Neural cell (in vitro differentiated cells): ENCODE measurements around the gene GRIA3. TPM values are rescaled to one million over a fixed set of nuclear protein-coding genes. Genes with fewer than 3 reads are reported as not detected.

Source experiments
- H2AFZ ChIP-seq: fragments of 200-600, 300-800 bp; sonication (generic), shearing (Covaris generic); 2 replicates; pipeline ENCODE4 v1.6.0; 2014; ENCODE audit warnings: low read depth, mild to moderate bottlenecking, antibody characterized with exemption, low read length, moderate library complexity
- H3F3A ChIP-seq: fragments of 200-600 bp; shearing (Covaris generic); 2 replicates; pipeline ENCODE4 v1.6.1; 2016; ENCODE audit warnings: mild to moderate bottlenecking, moderate library complexity, mixed read lengths, antibody characterized with exemption, low read length; ENCODE audit not compliant: insufficient read depth, poor library complexity, severe bottlenecking
- H3K27ac ChIP-seq: fragments of 200-600, 300-800 bp; sonication (generic), shearing (Covaris generic); 2 replicates; pipeline ENCODE4 v1.5.1; 2014; ENCODE audit warnings: mild to moderate bottlenecking, low read length, moderate library complexity
- H3K27me3 ChIP-seq: fragments of 300-800, 200-600 bp; sonication (generic), shearing (Covaris generic); 2 replicates; pipeline ENCODE4 v1.6.0; 2014; ENCODE audit warnings: mild to moderate bottlenecking, low read depth, low read length, moderate library complexity; ENCODE audit not compliant: insufficient read depth
- H3K36me3 ChIP-seq: fragments of 300-800, 200-600 bp; sonication (generic), shearing (Covaris generic); 2 replicates; pipeline ENCODE4 v1.5.1; 2014; ENCODE audit warnings: mild to moderate bottlenecking, antibody characterized with exemption, low read length, moderate library complexity; ENCODE audit not compliant: insufficient read depth
- H3K4me2 ChIP-seq: fragments of 300-800, 200-600 bp; sonication (generic), shearing (Covaris generic); 2 replicates; pipeline ENCODE4 v1.6.0; 2014; ENCODE audit warnings: mild to moderate bottlenecking, low read length
- H3K4me3 ChIP-seq: fragments of 300-800, 200-600 bp; sonication (generic), shearing (Covaris generic); 2 replicates; pipeline ENCODE4 v1.5.1; 2014; ENCODE audit warnings: mild to moderate bottlenecking, low read length, moderate library complexity
- H3K79me2 ChIP-seq: fragments of 200-600 bp; shearing (Covaris generic); replicated peaks from 2 replicates; pipeline ENCODE4 v1.6.0; 2014; ENCODE audit warnings: mild to moderate bottlenecking, low read length, moderate library complexity; ENCODE audit not compliant: insufficient read depth
- H3K9ac ChIP-seq: fragments of 300-800, 200-600 bp; sonication (generic), shearing (Covaris generic); 2 replicates; pipeline ENCODE4 v1.6.1; 2016; ENCODE audit warnings: mild to moderate bottlenecking, low read length, mixed read lengths
- H3K9me2 ChIP-seq: fragments of 200-600 bp; shearing (Covaris generic); 2 replicates; pipeline ENCODE4 v1.6.1; 2016; ENCODE audit warnings: mild to moderate bottlenecking, low read length, mixed read lengths; ENCODE audit not compliant: insufficient read depth
- H3K9me3 ChIP-seq: fragments of 200-600, 300-800 bp; sonication (generic), shearing (Covaris generic); 2 replicates; pipeline ENCODE4 v1.6.1; 2016; ENCODE audit warnings: mild to moderate bottlenecking, mixed run types, low read length, moderate library complexity, mixed read lengths
- H4K20me1 ChIP-seq: fragments of 200-600 bp; shearing (Covaris generic); 2 replicates; pipeline ENCODE4 v1.6.1; 2016; ENCODE audit warnings: mild to moderate bottlenecking, mixed run types; ENCODE audit not compliant: insufficient read depth
- EP300 ChIP-seq: fragments of 450-650 bp; conservative IDR thresholded peaks from 2 replicates; pipeline ENCODE4 v1.6.1; 2014; ENCODE audit warnings: antibody characterized with exemption, mild to moderate bottlenecking, moderate library complexity; ENCODE audit not compliant: poor library complexity, severe bottlenecking
- EZH2 ChIP-seq: fragments of 200-600, 300-800 bp; shearing (Covaris generic), sonication (generic); IDR thresholded peaks from 2 replicates; pipeline ENCODE4 v1.6.1; 2014; ENCODE audit warnings: antibody characterized with exemption, low read length, borderline replicate concordance, mild to moderate bottlenecking; ENCODE audit not compliant: insufficient read depth, poor library complexity, severe bottlenecking
- MXI1 ChIP-seq: fragments of 450-650 bp; conservative IDR thresholded peaks from 2 replicates; pipeline ENCODE4 v1.6.1; 2014; ENCODE audit warnings: antibody characterized with exemption, mild to moderate bottlenecking; ENCODE audit not compliant: poor library complexity, severe bottlenecking
- POLR2AphosphoS5 ChIP-seq: IDR thresholded peaks from 2 replicates; pipeline ENCODE4 v1.6.1; 2012
- RAD21 ChIP-seq: fragments of 450-650 bp; conservative IDR thresholded peaks from 2 replicates; pipeline ENCODE4 v1.6.1; 2014; ENCODE audit warnings: antibody characterized with exemption, mild to moderate bottlenecking, moderate library complexity
- SMC3 ChIP-seq: fragments of 450-650 bp; conservative IDR thresholded peaks from 2 replicates; pipeline ENCODE4 v1.6.1; 2014; ENCODE audit warnings: antibody characterized with exemption, mild to moderate bottlenecking, moderate library complexity; ENCODE audit not compliant: poor library complexity
- TAF1 ChIP-seq: IDR thresholded peaks from 2 replicates; pipeline ENCODE4 v1.6.1; 2012; ENCODE audit warnings: low read depth
- polyA plus RNA-seq: library from polyadenylated mRNA; depleted of rRNA; stranded (reverse); fragments of >200 nt; gene quantifications from 2 replicates; pipeline ENCODE4 v1.2.3, GENCODE V29; 2014
- TF ChIP-seq, protein P1 (sequence below): IDR thresholded peaks from 2 replicates; pipeline ENCODE4 v1.6.1; 2012; ENCODE audit warnings: borderline replicate concordance
- TF ChIP-seq, protein P2 (sequence below): fragments of 450-650 bp; IDR thresholded peaks from 2 replicates; pipeline ENCODE4 v1.5.1; 2014; ENCODE audit warnings: antibody characterized with exemption, mild to moderate bottlenecking, moderate library complexity; ENCODE audit not compliant: poor library complexity, severe bottlenecking

GRIA3 gene
- polyA plus RNA-seq, 1 donor from 2014 or later: 7.8 TPM

DNA sequence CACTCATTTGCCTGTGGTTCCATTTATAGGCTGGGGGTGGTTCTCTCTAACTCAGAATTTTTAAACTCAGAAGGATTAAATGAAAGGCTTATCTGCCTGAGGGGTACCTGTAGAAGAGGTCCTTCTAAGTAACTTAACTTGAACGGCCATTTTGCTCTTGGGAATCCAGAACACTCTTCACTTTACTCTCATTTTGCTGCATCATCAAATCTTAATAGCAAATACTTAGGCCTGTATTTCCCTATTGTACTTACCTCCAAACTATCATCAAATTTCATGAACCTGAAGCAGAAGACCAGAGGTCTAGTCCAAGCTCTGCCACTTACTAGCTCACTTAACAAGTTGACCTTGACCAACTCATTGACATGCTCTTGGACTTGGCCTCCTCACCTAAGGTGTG, 70.4 kb downstream of the GRIA3 start:
- H3K79me2 ChIP-seq: no peaks in the 10 kb centered on the region
- no peaks in the 10 kb centered on the region for H3K36me3 ChIP-seq
- no peaks in the 10 kb centered on the region for H3K9me3 ChIP-seq
- H2AFZ ChIP-seq: no peak overlapping the region
- no peaks in the 10 kb centered on the region for H3F3A ChIP-seq
- H3K27ac ChIP-seq: no peak overlapping the region
- no peak overlapping the region for H3K4me2 ChIP-seq
- no peak overlapping the region for H3K9ac ChIP-seq
- no peaks in the 10 kb centered on the region for H3K27me3 ChIP-seq
- H3K9me2 ChIP-seq: no peaks in the 10 kb centered on the region
- TF ChIP-seq SMC3: no peak
- no peaks in the 10 kb centered on the region for H4K20me1 ChIP-seq
- no peak overlapping the region for H3K4me3 ChIP-seq

DNA sequence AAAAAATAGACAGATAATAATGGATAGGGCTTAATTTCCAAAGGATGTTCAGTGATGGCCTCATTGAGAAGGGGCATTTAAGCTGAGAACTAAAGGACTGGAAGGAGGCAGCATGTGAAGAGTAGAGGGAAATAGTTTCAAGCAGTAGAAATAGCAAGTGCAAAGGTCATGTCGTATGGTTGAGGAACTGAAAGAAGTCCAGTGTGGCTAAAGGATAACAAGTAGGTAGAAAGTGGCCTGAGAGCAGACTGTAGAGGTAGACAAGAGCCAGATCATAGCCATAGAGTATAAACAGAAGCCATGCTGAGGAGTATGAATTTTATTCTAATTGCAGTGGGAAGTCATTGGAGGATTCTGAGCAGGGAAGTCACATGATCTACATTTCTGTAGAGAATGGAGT, 72.3 kb downstream of the GRIA3 start:
- H3K27me3 ChIP-seq: no peaks in the 10 kb centered on the region
- H3K9ac ChIP-seq: no peak overlapping the region
- H3K4me2 ChIP-seq: no peak overlapping the region
- no peaks in the 10 kb centered on the region for H3K9me3 ChIP-seq
- H3K9me2 ChIP-seq: no peaks in the 10 kb centered on the region
- no peak overlapping the region for H2AFZ ChIP-seq
- no peaks in the 10 kb centered on the region for H3K36me3 ChIP-seq
- H3K4me3 ChIP-seq: no peak overlapping the region
- TF ChIP-seq MXI1: no peak
- no peak for TF ChIP-seq RAD21
- TF ChIP-seq EP300: no peak
- TF ChIP-seq, protein P1, sequence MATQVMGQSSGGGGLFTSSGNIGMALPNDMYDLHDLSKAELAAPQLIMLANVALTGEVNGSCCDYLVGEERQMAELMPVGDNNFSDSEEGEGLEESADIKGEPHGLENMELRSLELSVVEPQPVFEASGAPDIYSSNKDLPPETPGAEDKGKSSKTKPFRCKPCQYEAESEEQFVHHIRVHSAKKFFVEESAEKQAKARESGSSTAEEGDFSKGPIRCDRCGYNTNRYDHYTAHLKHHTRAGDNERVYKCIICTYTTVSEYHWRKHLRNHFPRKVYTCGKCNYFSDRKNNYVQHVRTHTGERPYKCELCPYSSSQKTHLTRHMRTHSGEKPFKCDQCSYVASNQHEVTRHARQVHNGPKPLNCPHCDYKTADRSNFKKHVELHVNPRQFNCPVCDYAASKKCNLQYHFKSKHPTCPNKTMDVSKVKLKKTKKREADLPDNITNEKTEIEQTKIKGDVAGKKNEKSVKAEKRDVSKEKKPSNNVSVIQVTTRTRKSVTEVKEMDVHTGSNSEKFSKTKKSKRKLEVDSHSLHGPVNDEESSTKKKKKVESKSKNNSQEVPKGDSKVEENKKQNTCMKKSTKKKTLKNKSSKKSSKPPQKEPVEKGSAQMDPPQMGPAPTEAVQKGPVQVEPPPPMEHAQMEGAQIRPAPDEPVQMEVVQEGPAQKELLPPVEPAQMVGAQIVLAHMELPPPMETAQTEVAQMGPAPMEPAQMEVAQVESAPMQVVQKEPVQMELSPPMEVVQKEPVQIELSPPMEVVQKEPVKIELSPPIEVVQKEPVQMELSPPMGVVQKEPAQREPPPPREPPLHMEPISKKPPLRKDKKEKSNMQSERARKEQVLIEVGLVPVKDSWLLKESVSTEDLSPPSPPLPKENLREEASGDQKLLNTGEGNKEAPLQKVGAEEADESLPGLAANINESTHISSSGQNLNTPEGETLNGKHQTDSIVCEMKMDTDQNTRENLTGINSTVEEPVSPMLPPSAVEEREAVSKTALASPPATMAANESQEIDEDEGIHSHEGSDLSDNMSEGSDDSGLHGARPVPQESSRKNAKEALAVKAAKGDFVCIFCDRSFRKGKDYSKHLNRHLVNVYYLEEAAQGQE: no peak
- no peak for TF ChIP-seq EZH2
- TF ChIP-seq, protein P2, sequence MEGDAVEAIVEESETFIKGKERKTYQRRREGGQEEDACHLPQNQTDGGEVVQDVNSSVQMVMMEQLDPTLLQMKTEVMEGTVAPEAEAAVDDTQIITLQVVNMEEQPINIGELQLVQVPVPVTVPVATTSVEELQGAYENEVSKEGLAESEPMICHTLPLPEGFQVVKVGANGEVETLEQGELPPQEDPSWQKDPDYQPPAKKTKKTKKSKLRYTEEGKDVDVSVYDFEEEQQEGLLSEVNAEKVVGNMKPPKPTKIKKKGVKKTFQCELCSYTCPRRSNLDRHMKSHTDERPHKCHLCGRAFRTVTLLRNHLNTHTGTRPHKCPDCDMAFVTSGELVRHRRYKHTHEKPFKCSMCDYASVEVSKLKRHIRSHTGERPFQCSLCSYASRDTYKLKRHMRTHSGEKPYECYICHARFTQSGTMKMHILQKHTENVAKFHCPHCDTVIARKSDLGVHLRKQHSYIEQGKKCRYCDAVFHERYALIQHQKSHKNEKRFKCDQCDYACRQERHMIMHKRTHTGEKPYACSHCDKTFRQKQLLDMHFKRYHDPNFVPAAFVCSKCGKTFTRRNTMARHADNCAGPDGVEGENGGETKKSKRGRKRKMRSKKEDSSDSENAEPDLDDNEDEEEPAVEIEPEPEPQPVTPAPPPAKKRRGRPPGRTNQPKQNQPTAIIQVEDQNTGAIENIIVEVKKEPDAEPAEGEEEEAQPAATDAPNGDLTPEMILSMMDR: no peak
- TF ChIP-seq POLR2AphosphoS5: no peak
- no peak for TF ChIP-seq SMC3
- TF ChIP-seq TAF1: no peak
- H3F3A ChIP-seq: no peaks in the 10 kb centered on the region
- no peaks in the 10 kb centered on the region for H3K79me2 ChIP-seq
- no peak overlapping the region for H3K27ac ChIP-seq
- H4K20me1 ChIP-seq: no peaks in the 10 kb centered on the region

- Histone ChIP-seq H3K9me3 (no peaks in the 10 kb centered on the region), H2AFZ (no peak overlapping the region), H3K27ac (no peak overlapping the region)
Observed at GRCh38 chrX:123260920-123261418, 76.9 kb downstream of the GRIA3 start.

More at GRCh38 chrX:123260920-123261418, 76.9 kb downstream of the GRIA3 start:
- H3K36me3 ChIP-seq: no peaks in the 10 kb centered on the region
- peak overlapping the region; percentile 23 for H3K4me3 ChIP-seq
- no peaks in the 10 kb centered on the region for H3K79me2 ChIP-seq
- TF ChIP-seq EZH2 (no peak), POLR2AphosphoS5 (no peak), SMC3 (no peak), EP300 (no peak), TAF1 (no peak), RAD21 (no peak), MXI1 (no peak)
- TF ChIP-seq, protein P1: no peak
- TF ChIP-seq, protein P2: no peak
- H3K9ac ChIP-seq: no peak overlapping the region
- no peaks in the 10 kb centered on the region for H4K20me1 ChIP-seq
- H3F3A ChIP-seq: no peaks in the 10 kb centered on the region
- H3K4me2 ChIP-seq: peak overlapping the region; percentile 10
- H3K9me2 ChIP-seq: no peaks in the 10 kb centered on the region
- no peaks in the 10 kb centered on the region for H3K27me3 ChIP-seq
